Measurements from ENCODE around the gene KBTBD4.

The KBTBD4 gene

DNA sequence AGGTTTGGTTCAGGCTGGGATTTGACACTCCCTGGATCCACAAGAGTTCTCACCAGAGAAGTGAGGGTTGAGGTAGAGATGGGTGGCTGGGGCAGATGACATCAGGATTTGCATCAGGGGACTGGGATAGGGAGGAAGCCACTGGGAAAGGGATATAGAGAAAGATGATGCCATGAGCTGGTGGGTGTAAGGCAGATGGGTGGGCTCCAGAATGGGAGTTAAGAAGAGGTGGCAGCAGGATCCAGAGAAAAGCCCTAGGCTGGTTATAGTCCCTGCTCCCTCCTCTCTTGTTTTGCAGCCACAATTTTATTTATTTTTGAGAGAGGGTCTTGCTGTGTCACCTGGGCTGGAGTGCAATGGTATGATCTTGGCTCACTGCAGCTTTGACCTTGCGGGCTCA lies 17.2 kb upstream of the KBTBD4 start:
- no peak overlapping the region for H3K4me3 Mint-ChIP-seq
- H3K4me1 Mint-ChIP-seq (ENCODE audit: low read depth), result peaks cover 12% of the 10 kb centered on the region
- H3K27ac Mint-ChIP-seq, result no peak overlapping the region
- H3K27me3 Mint-ChIP-seq (ENCODE audit: low read depth), result peaks cover 32% of the 10 kb centered on the region
- H3K9me3 Mint-ChIP-seq, result no peaks in the 10 kb centered on the region
- no peaks in the 10 kb centered on the region for H3K36me3 Mint-ChIP-seq (ENCODE audit: low read depth)

DNA sequence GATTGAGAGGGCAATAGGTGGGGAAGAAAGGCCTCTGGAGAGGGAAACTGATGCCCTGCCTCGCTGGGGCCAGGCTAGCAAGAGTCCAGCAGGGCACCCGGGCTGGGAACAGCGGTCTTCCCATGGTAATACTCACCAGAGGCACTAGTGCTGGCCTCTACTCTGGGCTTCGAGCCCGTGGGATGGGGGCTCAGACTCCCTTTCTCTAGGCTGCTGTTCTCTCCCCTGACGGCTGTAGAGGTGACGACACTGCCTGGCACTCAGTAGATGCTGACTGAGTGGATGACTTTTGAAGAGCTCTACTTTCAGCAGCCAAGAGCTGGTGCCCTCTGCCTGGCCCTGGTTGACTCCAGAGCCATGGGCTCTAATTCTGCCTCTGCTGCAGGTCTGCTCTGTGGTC lies 16.3 kb upstream of the KBTBD4 start:
- H3K9me3 Mint-ChIP-seq, result no peaks in the 10 kb centered on the region
- H3K36me3 Mint-ChIP-seq (ENCODE audit: low read depth), result no peaks in the 10 kb centered on the region
- H3K27ac Mint-ChIP-seq, result no peak overlapping the region
- H3K4me1 Mint-ChIP-seq (ENCODE audit: low read depth), result peaks cover 12% of the 10 kb centered on the region
- no peak overlapping the region for H3K4me3 Mint-ChIP-seq
- peaks cover 32% of the 10 kb centered on the region for H3K27me3 Mint-ChIP-seq (ENCODE audit: low read depth)

DNA sequence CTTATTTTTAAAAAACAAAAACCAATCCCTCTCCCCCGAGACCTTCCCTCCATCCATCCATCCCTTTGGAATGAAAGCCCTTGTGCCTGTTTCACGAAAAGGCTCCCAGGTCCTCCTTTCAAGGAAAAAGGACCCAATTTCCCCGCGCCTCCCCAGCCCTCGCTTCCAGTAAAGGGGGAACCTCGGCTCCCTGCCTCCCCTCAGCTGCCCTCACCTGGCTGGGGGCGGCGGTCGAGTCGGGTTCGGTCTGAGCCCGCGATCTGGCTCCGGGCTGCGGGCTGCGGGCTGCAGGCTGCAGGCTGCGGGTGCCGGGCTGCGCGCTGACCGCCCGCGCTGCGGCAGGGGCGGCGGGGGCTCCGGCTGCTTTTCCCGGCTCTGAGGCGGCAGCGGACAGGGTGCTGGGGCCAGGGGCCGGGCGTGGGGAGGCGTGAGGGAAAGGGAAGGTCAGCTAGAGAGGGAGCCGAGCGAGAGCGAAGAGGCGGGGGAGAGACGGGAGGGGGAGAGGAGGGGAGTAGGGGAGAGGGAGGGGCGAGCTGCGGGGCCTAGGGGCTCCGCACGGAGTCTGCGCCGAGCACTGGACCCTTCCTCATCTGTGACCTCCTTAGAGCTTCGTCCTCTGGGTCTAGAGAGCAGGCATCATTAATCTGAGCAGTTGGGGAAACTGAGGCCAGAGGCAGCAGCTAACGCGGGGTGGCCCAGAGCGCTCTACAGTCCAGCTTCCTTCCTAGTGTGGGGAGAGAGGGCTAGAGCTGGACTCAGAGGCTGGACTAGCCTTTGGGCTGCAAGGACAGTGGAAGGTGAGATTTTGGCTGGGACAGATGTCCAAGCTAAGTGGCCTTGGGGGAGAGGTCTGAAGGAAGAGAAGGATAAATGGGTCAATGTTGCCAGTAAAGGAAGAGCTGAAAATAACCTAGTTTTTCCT lies 15.4 kb upstream of the KBTBD4 start, which contains the start of gene C1QTNF4:
TSS of gene C1QTNF4 (minus strand) at position 478 of the 922 bp plus-strand sequence. CDS start 3,601 bp downstream, outside the sequence.
- Mint-ChIP-seq H3K27ac (no peak within 1 kb of the TSS), H3K36me3 (ENCODE audit: low read depth) (no peaks in the 10 kb centered on the region), H3K4me1 (ENCODE audit: low read depth) (peaks cover 12% of the 10 kb centered on the region), H3K9me3 (no peaks in the 10 kb centered on the region), H3K27me3 (ENCODE audit: low read depth) (peaks cover 32% of the 10 kb centered on the region), H3K4me3 (peak within 1 kb of the TSS; percentile 40)

DNA sequence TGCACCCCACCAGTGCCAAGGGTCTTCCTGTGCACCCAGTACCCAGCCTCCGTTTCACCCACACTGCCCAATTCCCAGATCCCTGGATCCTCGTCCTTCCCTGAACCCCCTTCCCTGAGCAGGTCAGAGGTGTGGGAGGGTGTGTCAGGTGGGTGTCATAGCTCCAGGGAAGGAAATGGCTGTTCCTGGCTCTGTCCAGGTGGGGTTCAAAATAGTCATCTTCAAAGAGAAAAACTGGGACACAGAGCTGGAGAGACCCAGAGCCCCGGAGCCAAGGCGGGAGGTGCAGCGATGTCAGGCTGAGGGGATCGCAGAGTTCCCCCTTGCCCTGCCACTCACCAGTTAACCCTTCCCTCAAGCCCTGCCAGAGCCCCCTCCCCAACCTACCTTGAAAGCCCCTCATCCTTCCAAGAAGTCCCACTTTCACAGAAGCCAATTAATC lies 14.7 kb upstream of the KBTBD4 start:
- no peaks in the 10 kb centered on the region for H3K36me3 Mint-ChIP-seq (ENCODE audit: low read depth)
- peaks cover 12% of the 10 kb centered on the region for H3K4me1 Mint-ChIP-seq (ENCODE audit: low read depth)

DNA sequence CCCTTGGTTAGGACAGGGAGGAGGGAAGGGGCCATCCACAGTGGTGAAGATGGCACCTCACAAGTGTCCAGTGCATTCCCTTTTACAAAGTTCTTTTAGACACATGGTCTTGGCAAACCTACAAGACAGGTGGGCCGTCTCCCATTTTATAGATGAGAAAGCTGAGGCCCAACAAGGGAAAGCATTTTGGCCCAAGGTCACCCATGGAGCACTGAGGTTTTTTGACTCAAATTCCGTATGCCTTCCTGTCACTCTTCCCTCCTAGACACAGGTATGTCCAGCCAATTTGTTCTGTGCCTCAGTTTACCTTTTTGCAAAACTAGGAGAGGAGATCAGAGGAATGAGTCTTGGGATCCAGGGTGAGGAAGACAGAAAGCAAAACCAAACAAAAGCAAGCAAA lies 14.2 kb upstream of the KBTBD4 start:
- Mint-ChIP-seq H3K4me3 (no peak overlapping the region), H3K36me3 (ENCODE audit: low read depth) (no peaks in the 10 kb centered on the region), H3K27me3 (ENCODE audit: low read depth) (peaks cover 32% of the 10 kb centered on the region), H3K9me3 (no peaks in the 10 kb centered on the region), H3K27ac (no peak overlapping the region), H3K4me1 (ENCODE audit: low read depth) (peaks cover 14% of the 10 kb centered on the region)

More for the DNA sequence above, 14.7 kb upstream of the KBTBD4 start:
- H3K4me3 Mint-ChIP-seq, result peak overlapping the region; percentile 40
- peaks cover 32% of the 10 kb centered on the region for H3K27me3 Mint-ChIP-seq (ENCODE audit: low read depth)
- no peaks in the 10 kb centered on the region for H3K9me3 Mint-ChIP-seq
- no peak overlapping the region for H3K27ac Mint-ChIP-seq

DNA sequence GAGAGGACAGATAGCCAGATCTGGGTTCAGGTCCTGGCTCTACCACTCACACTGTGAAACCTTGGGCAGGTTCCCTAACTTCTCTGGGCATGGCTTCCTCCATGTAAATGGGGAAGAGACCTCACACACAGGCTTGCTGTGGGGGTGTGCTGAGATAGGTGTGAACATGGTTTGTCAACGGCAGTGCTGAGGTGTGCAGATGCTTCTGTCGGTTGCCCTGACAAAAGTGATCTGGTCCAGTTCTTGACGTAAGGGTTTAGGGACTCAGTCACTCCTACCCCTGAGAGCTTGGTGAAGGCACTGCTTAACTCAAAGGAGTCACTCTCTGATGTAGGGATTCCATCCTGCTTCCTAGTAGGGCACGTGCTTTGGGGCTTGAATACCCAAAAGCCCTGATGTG lies 13.5 kb upstream of the KBTBD4 start:
- H3K27me3 Mint-ChIP-seq (ENCODE audit: low read depth), result peaks cover 32% of the 10 kb centered on the region
- H3K9me3 Mint-ChIP-seq, result no peaks in the 10 kb centered on the region
- peaks cover 14% of the 10 kb centered on the region for H3K4me1 Mint-ChIP-seq (ENCODE audit: low read depth)
- no peak overlapping the region for H3K27ac Mint-ChIP-seq
- no peak overlapping the region for H3K4me3 Mint-ChIP-seq
- no peaks in the 10 kb centered on the region for H3K36me3 Mint-ChIP-seq (ENCODE audit: low read depth)

DNA sequence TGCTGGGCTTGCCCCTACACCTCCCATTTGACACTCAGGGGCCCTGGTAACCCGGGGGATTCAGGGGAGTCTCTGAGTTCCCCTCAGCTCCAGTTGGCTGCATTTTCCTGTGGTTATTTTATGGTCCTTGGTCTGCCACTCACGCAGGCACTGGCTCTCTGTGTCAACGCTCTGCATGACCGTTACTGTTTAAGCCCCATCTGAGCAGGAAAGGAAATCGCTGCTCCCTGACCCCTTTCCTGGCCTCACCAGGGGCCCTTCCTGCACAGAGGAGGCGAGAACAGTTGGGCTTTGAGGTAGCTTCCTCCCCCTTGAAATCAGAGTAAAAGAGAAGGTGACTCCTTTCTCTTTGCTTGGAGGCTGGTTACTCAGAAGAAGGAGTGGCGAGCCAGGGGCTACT lies 13.0 kb upstream of the KBTBD4 start:
- Mint-ChIP-seq H3K9me3 (no peaks in the 10 kb centered on the region), H3K27ac (no peak overlapping the region), H3K27me3 (ENCODE audit: low read depth) (peaks cover 32% of the 10 kb centered on the region), H3K4me3 (no peak overlapping the region), H3K4me1 (ENCODE audit: low read depth) (peaks cover 14% of the 10 kb centered on the region), H3K36me3 (ENCODE audit: low read depth) (no peaks in the 10 kb centered on the region)

DNA sequence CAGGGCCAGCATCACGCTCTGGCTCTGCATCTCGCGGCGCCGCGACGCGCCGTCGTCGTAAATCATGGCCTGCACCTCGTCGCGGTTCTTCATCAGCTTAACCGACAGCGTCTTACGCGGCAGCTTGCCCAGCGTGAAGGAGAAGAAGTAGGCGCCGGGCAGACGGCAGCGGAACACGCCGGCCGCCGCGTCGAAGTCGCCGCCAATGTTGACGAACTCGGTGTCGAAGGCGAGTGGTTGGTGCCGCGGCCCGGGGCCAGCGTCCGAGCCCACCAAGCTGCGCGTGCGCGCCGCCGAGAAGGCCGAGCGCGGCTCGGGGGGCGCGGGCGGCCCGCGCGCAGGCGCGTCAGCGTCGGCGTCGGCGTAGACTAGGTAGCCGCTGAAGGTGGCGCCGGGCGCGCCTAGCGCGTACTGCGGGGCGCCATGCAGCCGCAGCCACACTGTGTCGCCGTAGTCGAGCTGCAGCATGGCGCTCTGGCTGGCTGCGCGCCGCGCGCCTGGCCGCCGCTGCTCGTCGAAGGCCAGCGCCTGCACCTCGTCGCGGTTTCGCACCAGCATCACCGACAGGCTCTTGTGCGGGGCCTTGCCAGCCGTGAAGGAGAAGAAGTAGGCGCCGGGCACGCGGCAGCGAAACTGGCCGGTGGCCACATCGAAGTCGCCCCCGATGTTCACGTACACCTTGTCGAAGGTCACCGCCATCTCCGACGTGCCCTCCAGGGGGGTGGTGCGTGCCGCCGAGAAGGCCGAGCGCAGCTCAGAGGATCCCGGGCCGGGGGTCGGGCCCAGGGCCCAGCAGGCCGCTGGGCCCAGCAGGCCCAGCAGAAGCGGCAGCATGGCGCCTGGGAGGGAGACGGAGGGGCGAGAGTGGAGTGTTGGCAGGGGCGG lies 11.4 kb upstream of the KBTBD4 start:
- Mint-ChIP-seq H3K4me3 (no peak overlapping the region), H3K36me3 (ENCODE audit: low read depth) (no peaks in the 10 kb centered on the region), H3K4me1 (ENCODE audit: low read depth) (peaks cover 14% of the 10 kb centered on the region), H3K27me3 (ENCODE audit: low read depth) (peaks cover 27% of the 10 kb centered on the region), H3K9me3 (no peaks in the 10 kb centered on the region), H3K27ac (no peak overlapping the region)

DNA sequence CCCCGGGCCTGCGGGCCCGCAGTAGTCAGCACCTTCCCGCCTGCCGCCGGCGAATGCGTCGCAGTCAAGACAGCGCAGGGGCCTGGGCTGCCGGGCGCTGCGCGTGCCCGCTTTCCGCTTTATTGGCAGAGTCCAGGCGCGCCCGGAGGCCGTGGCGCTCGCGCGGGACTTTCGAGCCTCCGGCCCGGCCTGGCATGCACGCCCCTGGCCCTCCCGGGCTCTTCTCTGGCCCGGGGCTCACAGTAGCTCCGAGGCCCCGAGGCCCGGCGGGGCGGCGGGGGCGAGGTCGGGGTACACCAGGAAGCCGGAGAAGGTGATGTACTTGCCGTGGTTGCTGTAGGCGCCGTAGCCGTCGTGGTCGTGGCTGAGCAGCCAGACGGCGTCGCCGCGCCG lies 10.8 kb upstream of the KBTBD4 start:
- no peak overlapping the region for H3K27ac Mint-ChIP-seq
- no peaks in the 10 kb centered on the region for H3K9me3 Mint-ChIP-seq
- no peaks in the 10 kb centered on the region for H3K36me3 Mint-ChIP-seq (ENCODE audit: low read depth)
- H3K4me1 Mint-ChIP-seq (ENCODE audit: low read depth), result peaks cover 14% of the 10 kb centered on the region
- H3K4me3 Mint-ChIP-seq, result no peak overlapping the region
- peaks cover 21% of the 10 kb centered on the region for H3K27me3 Mint-ChIP-seq (ENCODE audit: low read depth)

DNA sequence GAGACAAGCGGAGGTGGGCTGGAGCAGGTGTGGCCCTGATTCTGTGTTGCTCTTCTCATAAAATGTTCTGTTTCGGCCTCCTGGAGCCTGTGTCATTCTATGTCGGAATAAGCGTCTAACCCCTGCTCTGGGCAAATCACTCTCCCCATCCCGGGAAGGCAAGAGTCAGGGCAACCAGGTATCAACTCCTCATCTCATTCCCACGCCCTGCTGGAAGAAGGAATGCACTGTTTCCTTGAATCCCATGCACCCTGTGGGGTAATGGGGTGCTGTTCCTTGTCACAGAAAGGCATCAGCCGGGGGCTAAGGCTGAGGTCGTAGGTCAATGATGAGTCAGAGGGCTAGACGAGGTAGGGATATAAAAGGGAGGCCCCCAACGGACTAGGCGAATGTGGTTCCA lies 10.3 kb upstream of the KBTBD4 start:
- no peak overlapping the region for H3K27ac Mint-ChIP-seq
- H3K36me3 Mint-ChIP-seq (ENCODE audit: low read depth), result peaks cover 4% of the 10 kb centered on the region
- H3K4me3 Mint-ChIP-seq, result no peak overlapping the region
- H3K9me3 Mint-ChIP-seq, result no peaks in the 10 kb centered on the region
- peaks cover 14% of the 10 kb centered on the region for H3K4me1 Mint-ChIP-seq (ENCODE audit: low read depth)
- peaks cover 18% of the 10 kb centered on the region for H3K27me3 Mint-ChIP-seq (ENCODE audit: low read depth)

DNA sequence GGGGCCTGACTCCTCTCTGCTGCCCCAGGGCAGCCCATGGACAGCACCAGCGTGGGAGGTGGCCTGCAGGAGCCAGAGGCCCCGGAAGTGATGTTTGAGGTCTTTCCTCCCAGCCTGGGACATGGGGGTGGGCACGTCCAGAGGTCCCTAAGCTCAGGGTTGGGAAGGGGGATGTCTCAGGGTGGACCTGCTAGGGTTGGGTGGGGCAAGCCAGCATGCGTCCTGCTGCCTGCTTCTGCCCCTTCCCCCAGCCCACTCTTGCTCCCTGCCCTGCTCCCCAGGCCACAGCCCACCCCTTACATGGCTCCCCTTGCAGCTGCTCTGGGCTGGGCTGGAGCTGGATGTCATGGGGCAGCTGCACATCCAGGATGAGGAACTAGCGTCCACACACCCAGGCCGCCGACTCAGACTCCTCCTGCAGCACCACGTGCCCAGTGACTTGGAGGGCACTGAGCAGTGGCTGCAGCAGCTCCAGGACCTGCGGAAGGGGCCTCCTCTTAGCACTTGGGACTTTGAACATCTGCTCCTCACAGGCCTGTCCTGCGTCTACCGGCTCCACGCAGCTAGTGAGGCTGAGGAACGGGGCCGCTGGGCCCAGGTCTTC lies 9.1 kb upstream of the KBTBD4 start:
- peaks cover 6% of the 10 kb centered on the region for H3K27me3 Mint-ChIP-seq (ENCODE audit: low read depth)
- no peaks in the 10 kb centered on the region for H3K9me3 Mint-ChIP-seq
- H3K4me1 Mint-ChIP-seq (ENCODE audit: low read depth), result peaks cover 17% of the 10 kb centered on the region
- H3K4me3 Mint-ChIP-seq, result no peak overlapping the region
- peaks cover 11% of the 10 kb centered on the region for H3K36me3 Mint-ChIP-seq (ENCODE audit: low read depth)
- no peak overlapping the region for H3K27ac Mint-ChIP-seq

DNA sequence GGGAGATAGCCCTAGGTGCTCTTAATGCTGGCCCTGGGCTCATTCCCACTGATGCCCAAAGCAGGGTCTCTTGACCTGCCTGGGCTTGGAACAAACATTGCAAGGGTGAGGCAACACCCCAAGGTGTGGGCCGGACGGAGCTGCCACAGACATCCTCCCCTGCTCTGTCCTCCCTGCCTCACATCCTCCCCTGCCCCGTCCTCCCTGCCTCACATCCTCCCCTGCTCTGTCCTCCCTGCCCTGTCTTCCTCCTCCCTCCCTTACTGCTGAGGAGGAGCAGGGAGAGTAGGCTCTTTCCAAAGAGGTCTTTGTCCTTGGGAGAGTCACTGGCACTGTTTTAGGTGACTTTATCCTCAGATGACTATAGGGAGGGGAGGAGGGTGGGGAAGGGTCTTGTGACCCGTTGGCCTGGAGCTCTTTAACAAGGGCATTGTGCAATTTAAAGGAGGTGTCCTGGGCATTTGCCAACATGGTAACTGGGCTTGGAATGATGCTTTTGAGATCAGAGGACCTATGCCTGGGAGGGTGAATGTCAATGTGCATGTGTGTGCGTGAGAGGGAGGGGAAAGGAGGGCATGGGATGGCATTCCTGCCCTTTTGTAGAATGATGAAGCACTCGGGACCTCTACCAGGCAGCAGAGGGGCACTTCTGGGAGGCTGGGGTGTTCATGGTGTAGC lies 8.4 kb upstream of the KBTBD4 start:
- H3K27ac Mint-ChIP-seq, result no peak overlapping the region
- no peaks in the 10 kb centered on the region for H3K9me3 Mint-ChIP-seq
- peaks cover 14% of the 10 kb centered on the region for H3K4me1 Mint-ChIP-seq (ENCODE audit: low read depth)
- H3K27me3 Mint-ChIP-seq (ENCODE audit: low read depth), result no peaks in the 10 kb centered on the region
- no peak overlapping the region for H3K4me3 Mint-ChIP-seq
- peaks cover 15% of the 10 kb centered on the region for H3K36me3 Mint-ChIP-seq (ENCODE audit: low read depth)

DNA sequence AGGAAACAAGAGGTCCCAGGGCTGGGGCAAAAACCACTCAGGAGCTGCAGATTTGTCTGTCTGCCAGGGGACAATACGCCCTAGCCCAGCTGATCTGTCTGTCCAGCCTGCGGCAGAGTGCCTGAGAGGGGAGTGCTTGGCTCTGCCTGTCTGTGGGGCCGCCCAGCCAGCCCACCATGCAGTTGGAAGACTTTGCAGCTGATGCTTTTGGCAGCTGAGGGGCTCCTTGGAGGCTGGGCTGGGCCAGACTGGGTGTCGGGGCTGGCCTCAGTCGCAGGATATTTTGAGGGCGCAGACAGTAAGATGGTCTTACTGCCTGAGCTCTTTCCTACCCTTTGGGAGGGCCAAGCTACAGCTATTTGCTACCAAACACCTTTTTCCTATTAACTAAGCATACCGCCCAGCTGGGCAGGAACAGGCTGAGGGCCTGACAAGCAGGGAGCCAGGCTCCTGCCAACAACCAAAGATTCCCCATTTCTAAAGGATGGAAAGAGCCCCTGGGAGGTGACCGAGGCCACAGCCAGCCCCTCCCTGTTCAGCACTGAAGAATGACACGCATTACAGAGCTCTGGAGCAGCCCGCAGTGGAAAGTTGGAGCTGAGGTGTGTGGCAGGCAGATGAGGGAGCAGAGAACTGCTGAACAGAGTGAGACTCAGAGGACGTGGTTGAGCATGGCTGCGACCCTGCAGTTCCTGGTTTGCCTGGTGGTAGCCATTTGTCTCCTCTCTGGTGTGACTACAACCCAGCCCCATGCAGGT lies 7.5 kb upstream of the KBTBD4 start, which contains the start of gene FAM180B:
TSS of gene FAM180B (plus strand) at position 581 of the 758 bp plus-strand sequence. CDS start at position 672, 91 bp downstream.
- Mint-ChIP-seq H3K4me3 (no peak within 1 kb of the TSS), H3K36me3 (ENCODE audit: low read depth) (peaks cover 20% of the 10 kb centered on the region), H3K27me3 (ENCODE audit: low read depth) (no peaks in the 10 kb centered on the region), H3K4me1 (ENCODE audit: low read depth) (peaks cover 6% of the 10 kb centered on the region), H3K9me3 (no peaks in the 10 kb centered on the region), H3K27ac (no peak within 1 kb of the TSS)

Data from T-helper 1 cell treated with Interleukin-12 subunit alpha and Interleukin-12 subunit beta and Interleukin-4 antibody, amounts not matched to agents 30 μg/mL and 1 μg/mL, for 36 hours (primary cell).